ENCODE data around the gene ARPC2. TPM values are rescaled to one million over a fixed set of nuclear protein-coding genes. Genes with fewer than 3 reads are reported as not detected.
"Not testable (repeated sequence)": the region's sequence is repeated elsewhere in the genome, so short reads cannot be mapped to it uniquely, and the experiment has no call there.

The ARPC2 gene
- total RNA-seq, result 142 TPM
- long read RNA-seq, transcript ARPC2-202 (11 exons, 1,505 nt), result major isoform, 79 of 91 reads
- long read RNA-seq, partial matches to known transcripts, result 5 of 91 reads
- long read RNA-seq, other reads (novel, unspliced or antisense), result 4 of 91 reads

- peak; percentile 98 for DNase-seq (ENCODE audit: missing footprints)
- intact Hi-C loops (cut with DNase I), result loop anchor here (1.0 to 5.0 kb wide), 2 partner anchors 40 to 53 kb away; partner anchors contain the start of genes AAMP and PNKD
- ATAC-seq, result peak; percentile 98
Observed at GRCh38 chr2:218216674-218217359, at the start of gene ARPC2. ARPC2 (plus strand) TSS chr2:218217189; CDS start chr2:218217471, 282 bp downstream.

DNA sequence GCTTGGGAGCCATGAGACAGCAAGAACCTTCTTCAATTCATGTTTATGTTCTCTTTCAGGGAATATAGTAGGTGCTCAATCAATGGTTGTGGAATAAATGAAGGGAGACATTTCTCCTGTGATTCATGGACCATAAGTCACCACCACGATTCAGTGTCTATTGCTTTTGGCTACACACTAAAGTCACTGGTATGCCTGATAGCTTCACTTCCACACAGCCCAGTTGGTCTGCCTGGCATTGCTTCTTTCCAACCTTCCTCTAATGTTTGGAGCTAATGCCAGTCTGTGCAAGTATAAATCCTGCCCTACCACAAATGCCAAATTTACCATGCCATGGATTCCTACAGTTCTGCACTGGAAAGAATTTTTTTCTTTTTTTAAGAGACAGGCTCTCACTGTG, 49.0 kb upstream of the ARPC2 start:
- intact Hi-C loops (cut with DNase I), result no loop called here

DNA sequence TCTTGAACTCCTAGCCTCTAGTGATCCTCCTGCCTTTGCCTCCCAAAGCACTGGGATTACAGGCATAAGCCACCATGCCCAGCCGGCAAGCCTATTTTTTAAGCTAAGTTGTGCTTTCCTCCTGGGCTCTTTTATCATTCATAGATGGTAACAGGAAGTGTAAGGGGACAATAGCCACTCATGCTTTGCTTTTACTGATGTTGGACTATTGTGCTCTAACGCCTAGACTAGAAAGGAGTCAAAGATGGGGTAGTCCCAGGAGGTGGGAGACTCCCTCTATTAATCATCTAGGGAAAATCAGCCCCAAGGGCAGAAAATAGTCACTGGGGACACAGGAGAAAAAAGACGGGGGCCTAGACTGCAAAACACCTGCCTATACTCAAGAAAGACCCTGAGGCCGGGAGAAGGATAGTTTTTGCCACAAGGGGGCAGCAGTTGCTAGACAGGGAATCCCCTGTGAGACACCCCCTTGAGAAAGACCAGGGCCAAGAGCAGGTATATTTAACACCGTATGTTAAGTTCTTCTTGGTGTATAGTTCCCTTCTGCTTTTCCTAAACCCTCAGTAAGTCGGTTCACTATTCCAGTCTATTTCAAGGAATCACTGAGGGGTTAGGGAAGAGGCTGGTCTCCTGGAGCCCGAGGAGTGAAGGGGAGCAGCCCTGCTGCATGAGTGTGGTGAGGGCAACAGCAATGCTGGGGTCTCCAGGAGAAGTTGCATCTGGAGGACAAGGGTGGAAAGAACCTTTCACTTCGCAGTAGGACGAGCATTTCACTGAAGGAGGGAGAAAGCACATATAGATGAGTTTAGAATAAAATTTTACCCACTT, 48.1 kb upstream of the ARPC2 start:
- intact Hi-C loops (cut with DNase I), result no loop called here
- no peak for ATAC-seq
- DNase-seq (ENCODE audit: missing footprints), result no peak

More for the DNA sequence above, 49.0 kb upstream of the ARPC2 start:
- ATAC-seq, result no peak
- no peak for DNase-seq (ENCODE audit: missing footprints)

DNA sequence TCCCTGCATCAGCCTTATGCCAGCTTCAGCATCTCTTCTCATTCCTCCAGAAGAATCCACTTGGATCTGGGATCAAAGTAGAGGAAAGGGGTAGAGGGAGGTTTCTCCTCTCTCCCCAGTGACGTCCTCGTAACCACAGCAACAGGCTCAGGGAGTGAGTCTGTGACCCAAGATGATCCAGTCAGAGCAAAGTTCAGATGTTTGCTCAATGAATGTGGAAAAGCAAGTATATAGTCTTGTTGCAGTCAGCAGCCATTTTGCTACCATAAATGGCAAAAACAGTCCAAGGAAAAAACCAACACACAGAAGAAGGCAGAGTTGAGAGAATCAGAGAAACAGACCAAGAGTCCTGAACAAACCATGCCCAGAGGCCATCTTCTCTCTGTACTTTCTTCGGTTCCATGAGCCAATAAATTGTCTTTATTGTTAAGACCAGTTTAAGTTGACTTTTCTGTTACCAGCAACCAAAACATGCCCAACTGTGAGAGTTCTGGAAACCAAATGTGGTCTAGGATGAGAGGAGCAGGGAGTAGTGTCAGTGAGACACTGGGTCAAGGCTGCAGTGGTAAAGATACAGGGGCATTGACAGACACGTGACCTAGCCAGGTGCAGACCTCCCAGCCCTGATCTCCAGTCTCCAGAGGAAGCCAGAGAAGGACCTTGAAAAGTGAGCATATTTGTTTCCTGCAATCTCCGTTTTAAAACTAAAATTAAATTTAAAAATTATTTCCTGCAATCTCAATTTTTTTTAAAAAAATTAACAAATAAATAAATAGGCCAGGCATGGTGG, 47.0 kb upstream of the ARPC2 start:
- intact Hi-C loops (cut with DNase I), result no loop called here
- DNase-seq (ENCODE audit: missing footprints) (no peak), ATAC-seq (no peak)

GRCh38 chr2:218171744-218172143, 45.2 kb upstream of the ARPC2 start:
- DNase-seq (ENCODE audit: missing footprints); intact Hi-C loops (cut with DNase I); ATAC-seq: not testable (repeated sequence)

GRCh38 chr2:218172845-218173244, 44.1 kb upstream of the ARPC2 start:
- DNase-seq (ENCODE audit: missing footprints) (no peak), ATAC-seq (no peak)
- intact Hi-C loops (cut with DNase I), result no loop called here

DNA sequence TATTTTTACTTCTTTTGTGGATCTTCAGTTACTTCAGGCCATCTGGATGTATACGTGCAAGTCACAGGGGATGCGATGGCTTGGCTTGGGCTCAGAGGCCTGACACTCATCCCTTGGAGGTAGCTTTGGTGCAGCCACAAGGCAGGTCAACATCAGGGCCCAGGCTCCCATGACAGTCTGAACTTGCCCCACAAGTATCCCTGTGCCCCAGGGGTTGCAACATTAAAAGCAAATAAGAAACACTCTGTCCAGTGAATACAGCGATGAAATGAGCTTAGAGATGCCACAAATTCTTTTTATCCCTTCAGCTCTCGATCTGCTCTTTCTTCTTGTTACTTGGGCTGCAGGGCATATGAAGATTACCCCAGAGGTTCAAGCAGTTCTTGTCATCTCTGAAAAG, 37.2 kb upstream of the ARPC2 start:
- intact Hi-C loops (cut with DNase I), result loop anchor here (10.0 kb wide), 2 partner anchors 175 to 295 kb away; partner anchors contain the start of gene CATIP
- DNase-seq (ENCODE audit: missing footprints) (no peak), ATAC-seq (no peak)

GRCh38 chr2:218180467-218181114, 36.4 kb upstream of the ARPC2 start:
- no peak for ATAC-seq
- DNase-seq (ENCODE audit: missing footprints), result no peak
- intact Hi-C loops (cut with DNase I), result loop anchor here (10.0 kb wide), 2 partner anchors 174 to 294 kb away; partner anchors contain the start of gene CATIP

DNA sequence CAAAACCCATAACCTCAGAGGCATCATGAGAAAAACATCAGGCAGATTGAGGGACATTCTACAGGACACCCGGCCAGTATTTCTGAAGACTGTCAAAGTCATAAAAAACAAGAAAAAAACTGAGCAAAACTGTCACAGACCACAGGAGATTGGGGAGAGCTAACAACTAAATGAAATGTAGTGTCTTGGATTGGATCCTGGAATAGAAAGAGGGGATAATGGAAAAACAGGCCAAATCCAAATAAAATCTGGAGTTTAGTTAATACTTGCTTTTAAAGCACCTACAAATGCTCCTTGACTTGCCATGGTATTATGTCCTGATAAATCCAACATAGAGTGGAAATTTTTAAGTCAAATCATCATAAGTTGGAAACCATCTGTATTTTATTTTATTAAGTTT, 32.7 kb upstream of the ARPC2 start:
- ATAC-seq, result no peak
- intact Hi-C loops (cut with DNase I), result loop anchor here (10.0 kb wide), 2 partner anchors 170 to 290 kb away; partner anchors contain the start of gene CATIP

GRCh38 chr2:218186355-218186766, 30.6 kb upstream of the ARPC2 start:
- DNase-seq (ENCODE audit: missing footprints) (peak; percentile 71), ATAC-seq (peak; percentile 84)
- intact Hi-C loops (cut with DNase I), result loop anchor here (5.0 to 10.0 kb wide), 3 partner anchors 71 to 288 kb away; partner anchors contain the start of gene CATIP

More for the DNA sequence above, 32.7 kb upstream of the ARPC2 start:
- DNase-seq (ENCODE audit: missing footprints), result no peak

GRCh38 chr2:218186876-218187275, 30.1 kb upstream of the ARPC2 start:
- intact Hi-C loops (cut with DNase I), result loop anchor here (5.0 to 10.0 kb wide), 3 partner anchors 70 to 288 kb away; partner anchors contain the start of gene CATIP
- DNase-seq (ENCODE audit: missing footprints) (no peak), ATAC-seq (no peak)

GRCh38 chr2:218187296-218188015, 29.5 kb upstream of the ARPC2 start:
- intact Hi-C loops (cut with DNase I), result loop anchor here (5.0 to 10.0 kb wide), 3 partner anchors 70 to 287 kb away; partner anchors contain the start of gene CATIP
- no peak for ATAC-seq
- DNase-seq (ENCODE audit: missing footprints), result no peak

- ATAC-seq (no peak), DNase-seq (ENCODE audit: missing footprints) (no peak)
- intact Hi-C loops (cut with DNase I), result loop anchor here (5.0 to 10.0 kb wide), 3 partner anchors 69 to 286 kb away; partner anchors contain the start of gene CATIP
Observed at GRCh38 chr2:218188528-218188927, 28.5 kb upstream of the ARPC2 start.

DNA sequence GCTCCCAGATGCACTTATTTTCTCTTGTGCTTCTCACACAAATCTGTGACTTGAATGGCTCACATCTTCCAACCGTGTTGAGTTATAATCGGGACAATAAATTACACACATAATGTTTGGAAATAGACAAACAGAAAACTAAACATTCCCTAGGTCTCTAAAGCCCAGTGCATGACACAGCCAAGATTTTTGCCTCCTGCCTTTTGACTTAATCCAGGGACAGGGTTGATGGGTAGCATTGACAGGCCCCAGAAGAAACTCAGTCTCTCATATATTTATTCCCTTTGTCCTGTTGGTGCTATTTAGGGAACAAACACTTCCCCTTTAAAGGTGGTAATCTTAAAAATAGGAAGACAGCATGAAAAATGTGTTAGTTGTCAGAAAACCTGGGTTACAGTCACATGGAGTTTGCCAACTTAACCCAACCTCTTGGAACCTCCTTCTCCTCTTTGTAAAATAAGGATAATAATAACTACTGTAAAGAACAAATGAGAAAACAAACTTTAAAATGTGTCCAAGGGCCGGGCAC, 24.0 kb upstream of the ARPC2 start:
- ATAC-seq, result no peak
- intact Hi-C loops (cut with DNase I), result no loop called here

GRCh38 chr2:218193701-218194100, 23.3 kb upstream of the ARPC2 start:
- no peak for ATAC-seq
- intact Hi-C loops (cut with DNase I), result no loop called here
- DNase-seq (ENCODE audit: missing footprints), result no peak

More for the DNA sequence above, 24.0 kb upstream of the ARPC2 start:
- no peak for DNase-seq (ENCODE audit: missing footprints)

- intact Hi-C loops (cut with DNase I), result no loop called here
- DNase-seq (ENCODE audit: missing footprints) (no peak), ATAC-seq (no peak)
Observed at GRCh38 chr2:218194880-218195279, 22.1 kb upstream of the ARPC2 start.

- DNase-seq (ENCODE audit: missing footprints) (no peak), ATAC-seq (no peak)
- intact Hi-C loops (cut with DNase I), result no loop called here
Observed at GRCh38 chr2:218196974-218197373, 20.0 kb upstream of the ARPC2 start.
